ENCODE results near the gene CORO7.
"Not testable (repeated sequence)": the region's sequence is repeated elsewhere in the genome, so short reads cannot be mapped to it uniquely, and the experiment has no call there.

CORO7 gene

DNA sequence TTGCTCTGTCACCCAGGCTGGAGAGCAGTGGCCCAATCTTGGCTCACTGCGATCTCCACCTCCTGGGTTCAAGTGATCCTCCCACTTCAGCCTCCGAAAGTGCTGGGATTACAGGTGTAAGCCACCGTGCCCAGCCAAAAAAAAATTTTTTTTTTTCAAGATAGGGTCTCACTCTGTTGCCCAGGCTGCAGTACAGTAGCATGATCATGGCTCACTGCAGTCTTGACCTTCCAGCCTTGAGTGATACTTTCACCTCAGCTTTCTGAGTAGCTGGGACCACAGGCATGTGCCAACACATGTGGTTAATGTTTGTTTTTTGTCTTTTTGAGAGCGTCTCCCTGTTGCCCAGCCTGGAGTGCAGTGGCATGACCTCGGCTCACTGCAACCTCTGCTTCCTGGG, 63.6 kb downstream of the CORO7 start:
- no peak for DNase-seq (ENCODE audit: low spot score)

DNA sequence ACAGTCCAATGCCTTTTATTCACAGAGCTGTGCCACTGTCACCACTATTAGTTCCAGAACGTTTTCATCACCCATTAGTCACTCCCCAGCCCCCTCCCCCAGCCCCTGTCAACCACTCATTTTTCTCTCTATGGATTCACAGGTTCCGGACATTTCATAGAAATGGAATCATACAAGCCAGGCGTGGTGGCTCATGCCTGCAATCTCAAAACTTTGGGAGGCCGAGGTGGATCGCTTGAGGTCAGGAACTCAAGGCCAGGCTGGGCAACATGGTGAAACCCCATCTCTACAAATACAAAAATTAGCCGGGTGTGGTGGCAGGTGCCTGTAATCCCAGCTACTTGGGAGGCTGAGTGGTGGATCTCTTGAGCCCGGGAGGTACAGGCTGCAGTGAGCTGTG, 64.5 kb downstream of the CORO7 start:
- DNase-seq (ENCODE audit: low spot score): no peak

DNA sequence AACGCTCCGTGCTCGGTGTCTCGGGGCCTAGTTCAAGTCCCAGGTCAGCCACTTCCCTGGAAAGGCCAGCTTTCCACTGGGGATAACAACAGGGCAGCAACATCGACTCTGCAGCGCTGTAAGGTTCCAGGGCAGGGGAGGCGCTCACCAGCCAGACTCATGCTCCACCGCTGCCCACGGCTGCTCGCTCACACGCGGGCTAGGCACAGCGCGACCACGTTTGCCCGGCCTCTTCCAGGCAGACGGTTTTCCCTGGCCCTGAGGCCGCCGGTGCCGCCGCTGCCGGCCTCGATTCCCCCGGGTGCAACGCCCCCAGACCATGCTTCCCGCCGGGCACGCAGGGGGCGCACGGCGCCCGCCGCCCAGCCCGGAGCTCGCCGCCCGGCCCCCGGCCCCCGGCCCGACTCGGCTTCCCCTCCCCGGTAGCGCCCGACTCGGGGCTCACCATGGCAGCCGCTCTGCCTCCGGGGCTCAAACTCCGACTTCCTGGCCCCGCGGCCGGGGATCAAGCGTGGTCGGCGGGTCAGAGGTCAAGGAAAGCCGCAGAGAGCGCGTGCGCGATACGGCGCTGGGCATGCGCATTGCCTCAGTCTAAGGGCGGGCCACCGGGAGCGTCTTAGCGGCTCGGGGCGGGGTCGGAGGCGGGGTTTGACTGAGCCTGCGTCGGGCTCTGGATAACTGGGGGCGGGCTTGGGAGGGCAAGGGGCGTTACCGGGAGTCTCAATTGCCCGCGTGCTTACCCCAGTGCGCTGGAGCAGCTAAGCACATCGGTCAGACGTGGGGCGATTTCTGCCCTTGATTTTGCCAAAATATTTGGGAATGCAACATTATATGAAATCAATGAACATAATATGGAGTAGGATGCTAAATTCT, 65.4 kb downstream of the CORO7 start, which contains the start of gene PAM16:
Gene PAM16 (minus strand): TSS at position 535 of the 873 bp plus-strand sequence. CDS start 87 bp downstream, at position 448.
- peak; percentile 97 for DNase-seq (ENCODE audit: low spot score)

DNA sequence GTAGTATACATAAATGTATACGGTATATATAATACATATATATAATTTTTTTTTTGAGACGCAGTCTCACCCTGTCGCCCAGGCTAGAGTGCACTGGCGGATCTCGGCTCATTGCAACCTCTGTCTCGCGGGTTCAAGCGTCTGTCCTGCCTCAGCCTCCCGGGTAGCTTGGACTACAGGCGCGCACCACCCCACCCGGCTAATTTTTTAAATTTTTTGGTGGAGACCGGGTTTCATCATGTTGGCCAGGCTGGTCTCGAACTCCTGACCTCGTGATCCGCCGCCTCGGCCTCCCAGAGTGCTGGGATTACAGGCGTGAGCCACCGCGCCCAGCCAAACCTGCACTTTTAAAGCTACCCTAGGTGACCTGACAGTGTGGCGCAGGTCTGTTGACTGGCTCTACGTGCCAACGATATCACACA, 66.0 kb downstream of the CORO7 start:
- no peak for DNase-seq (ENCODE audit: low spot score)

DNA sequence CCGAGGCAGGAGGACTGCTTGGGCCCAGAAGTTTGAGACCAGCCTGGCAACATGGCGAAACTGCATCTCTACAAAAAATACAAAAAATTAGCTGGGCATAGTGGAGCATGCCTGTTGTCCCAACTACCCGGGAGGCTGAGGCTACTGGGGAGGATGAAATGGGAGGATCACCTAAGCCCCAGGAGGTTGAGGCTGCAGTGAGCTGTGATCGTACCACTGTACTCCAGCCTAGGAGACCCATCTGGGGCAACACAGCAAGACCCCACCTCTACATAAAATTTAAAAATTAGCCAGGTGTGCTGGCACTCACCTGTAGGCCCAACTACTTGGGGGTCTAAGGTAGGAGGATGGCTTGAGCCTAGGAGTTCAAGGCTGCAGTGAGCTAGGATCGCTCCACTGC, 67.1 kb downstream of the CORO7 start:
- no peak for DNase-seq (ENCODE audit: low spot score)

DNA sequence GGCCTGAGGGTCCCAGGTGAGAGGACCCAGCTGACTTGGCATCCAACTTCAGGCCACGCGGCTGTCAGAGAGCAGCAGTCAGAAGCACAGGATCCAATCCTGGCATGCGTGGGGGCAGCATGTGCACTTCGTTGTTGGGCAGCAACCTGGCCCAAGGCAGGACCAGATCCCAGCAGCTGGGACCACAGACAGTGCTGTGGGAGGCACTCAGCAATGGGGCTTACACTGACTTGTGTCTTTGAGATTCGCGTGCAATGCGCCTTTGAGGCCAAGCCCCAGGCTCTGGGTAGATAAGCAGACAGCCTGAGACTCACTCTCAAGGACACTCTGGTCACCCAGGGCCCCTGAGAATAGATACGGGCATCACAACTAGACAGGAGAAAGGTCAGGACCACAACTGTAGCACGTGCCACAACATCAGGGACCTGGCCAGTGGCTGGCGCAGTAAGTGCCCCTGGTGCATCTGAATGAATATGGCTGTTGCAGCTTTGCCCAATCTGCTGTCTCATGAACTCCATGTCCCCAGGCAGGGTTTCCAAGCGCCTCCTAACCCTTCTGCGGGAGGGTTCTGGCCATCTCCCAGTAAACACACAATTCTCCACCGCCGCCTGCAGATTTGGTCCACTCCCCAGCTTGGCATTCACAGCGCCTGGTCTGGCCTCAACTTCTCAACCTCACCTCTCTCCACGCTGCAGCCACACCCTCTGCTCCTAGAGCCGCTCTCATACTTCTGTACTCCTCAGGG, 68.5 kb downstream of the CORO7 start:
- DNase-seq (ENCODE audit: low spot score): no peak

DNA sequence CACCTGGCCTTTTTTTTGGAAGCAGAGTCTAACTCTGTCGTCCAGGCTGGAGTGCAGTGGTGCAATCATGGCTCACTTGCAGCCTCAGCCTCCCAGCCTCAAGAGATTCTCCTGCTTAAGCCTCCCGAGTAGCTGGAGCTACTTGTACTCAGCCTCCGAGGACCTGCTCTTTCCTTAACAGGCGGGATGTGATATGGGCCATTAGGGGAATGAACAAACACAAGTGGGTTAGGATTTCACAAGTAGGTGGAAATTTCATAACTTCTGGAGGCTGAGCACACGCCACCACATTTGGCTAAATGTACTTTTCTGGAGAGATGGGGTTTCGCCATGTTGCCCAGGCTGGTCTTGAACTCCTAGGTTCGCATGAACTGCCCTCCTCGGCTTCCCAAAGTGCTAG, 69.4 kb downstream of the CORO7 start:
- no peak for DNase-seq (ENCODE audit: low spot score)

DNA sequence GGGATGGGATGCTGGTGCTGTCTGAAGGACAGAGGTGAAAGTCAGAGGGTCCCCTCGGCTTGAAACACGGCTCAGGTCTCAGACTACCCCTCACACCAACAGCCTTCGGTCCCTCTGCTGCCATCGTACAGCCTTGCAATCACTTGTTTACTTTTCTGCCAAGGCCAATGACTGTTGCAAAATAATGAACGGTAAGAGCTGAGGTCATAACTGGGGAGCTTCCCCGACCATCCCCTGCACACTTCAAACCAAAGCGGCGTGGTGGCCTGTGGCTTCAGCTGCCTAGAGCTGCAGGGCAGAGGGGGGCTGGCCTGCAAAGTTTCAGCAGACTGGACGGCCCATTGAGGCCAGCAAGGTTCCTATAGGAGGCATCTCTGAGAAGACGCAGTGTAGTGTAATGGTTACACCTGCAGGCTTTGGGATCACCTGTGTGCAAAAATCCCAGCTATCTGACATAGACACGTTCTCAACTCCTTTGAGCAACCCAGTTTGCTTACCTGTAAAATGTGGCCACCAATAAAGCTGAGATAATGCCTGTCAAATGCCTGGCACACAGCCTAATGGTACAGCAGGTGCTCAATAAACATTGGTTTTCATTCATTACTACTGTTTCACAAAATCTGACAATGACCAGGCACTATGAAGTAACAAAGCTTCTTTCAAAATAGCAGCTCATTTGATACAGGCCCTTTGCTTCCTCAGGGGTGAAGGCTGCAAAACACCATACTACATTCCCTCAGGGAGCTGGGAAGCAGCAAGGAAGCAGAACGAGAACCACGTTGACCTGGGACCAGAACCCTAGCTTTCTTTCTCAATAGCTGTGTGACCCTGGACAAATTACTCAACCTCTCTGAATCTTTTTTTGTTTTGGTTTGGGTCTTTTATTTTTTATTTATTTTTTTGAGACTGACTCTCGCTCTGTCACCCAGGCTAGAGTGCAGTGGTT, 70.3 kb downstream of the CORO7 start:
- no peak for DNase-seq (ENCODE audit: low spot score)

DNA sequence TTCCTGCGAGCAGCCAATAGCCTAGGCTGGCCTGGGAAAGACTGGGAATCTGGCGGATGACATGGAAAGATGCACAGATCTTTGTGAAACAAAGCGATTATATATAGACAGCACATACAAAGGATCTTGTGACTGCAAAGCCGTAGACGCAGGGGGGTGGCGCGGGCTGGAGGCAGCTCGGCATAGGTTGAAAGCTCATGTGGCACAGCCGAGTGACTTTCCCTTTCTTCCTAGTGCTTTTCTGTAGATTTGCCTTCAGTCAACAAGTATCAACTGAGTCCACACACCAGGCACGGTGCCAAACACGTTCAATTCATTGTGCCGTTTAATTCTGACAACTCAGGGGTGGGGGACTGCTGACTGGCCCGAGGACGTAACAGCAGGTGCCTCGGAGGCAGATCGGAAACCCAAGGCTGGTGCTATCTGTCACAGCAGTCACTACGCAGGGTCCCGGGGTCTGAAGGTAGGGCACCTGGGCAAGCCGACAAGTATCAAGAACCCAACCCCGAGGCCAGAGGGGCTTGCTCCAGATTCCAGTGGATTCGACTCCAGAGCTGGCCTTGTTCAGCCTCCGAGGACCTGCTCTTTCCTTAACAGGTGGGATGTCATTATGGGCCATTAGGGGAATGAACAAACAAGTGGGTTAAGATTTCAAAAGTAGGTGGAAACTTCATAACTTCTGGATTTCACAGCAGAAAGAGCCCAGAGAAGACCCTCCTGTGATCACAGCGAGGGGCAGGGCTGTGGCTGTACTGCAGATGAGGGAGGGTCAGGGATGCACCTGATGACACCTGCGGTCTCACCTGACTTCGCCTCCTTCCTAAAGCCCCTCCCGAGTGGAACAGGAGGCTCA, 71.2 kb downstream of the CORO7 start:
- DNase-seq (ENCODE audit: low spot score): no peak

DNA sequence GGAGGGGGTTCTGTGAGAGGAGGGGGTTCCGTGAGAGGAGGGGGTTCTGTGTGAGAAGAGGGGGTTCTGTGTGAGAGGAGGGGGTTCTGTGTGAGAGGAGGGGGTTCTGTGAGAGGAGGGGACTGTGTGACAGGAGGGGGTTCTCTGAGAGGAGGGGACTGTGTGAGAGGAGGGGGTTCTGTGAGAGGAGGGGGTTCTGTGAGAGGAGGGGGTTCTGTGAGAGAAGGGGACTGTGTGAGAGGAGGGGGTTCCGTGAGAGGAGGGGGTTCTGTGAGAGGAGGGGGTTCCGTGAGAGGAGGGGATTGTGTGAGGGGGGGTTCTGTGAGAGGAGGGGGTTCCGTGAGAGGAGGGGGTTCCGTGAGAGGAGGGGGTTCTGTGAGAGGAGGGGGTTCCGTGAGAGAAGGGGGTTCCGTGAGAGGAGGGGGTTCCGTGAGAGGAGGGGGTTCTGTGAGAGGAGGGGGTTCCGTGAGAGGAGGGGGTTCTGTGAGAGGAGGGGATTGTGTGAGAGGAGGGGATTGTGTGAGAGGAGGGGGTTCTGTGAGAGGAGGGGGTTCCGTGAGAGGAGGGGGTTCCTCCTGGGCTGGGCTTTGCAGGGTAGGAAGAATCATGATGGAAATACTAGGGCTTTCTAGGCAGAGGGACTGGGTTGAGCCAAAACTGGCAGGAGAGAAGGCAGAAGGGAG, 72.0 kb downstream of the CORO7 start:
- DNase-seq (ENCODE audit: low spot score): not testable (repeated sequence)

DNA sequence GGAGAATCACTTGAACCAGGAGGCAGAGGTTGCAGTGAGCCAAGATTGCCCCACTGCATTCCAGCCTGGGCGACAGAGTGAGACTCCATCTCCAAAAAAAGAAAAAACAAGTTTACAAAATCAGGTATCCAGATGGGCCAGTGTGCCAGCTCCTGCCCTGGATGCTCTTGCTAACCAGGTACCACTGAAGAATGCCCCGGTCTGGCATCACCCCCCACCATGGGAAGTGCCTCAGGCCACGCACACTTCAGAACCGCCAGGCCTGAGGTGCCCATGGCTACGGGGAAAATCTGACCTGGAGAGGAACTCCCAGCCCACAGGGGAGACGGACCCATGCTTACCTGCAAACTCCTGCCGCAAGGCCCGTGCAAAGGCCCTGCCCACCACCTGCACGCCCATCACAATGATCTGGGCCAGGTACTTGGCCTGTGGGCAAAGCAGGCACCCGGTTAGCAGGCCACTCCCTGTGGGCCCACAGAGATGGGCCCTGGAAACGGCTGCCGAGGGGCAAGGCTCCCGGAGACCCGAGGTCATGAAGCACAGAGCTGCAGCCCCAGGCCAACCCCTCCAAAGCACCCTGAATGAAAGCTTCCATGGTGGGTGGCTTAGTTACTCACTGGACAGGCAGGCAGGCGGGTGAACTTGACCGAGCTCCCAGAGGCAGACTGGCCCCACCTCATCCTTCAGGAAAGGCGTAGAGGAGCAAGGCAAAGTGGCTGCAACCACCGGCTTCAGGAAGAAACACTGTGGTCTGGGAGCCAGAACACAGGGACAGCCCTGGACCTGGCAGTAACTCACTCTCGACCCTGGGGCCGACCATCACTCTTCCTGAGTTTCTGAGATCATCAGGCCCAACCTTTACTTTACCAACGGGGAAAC, 73.3 kb downstream of the CORO7 start:
- no peak for DNase-seq (ENCODE audit: low spot score)

DNA sequence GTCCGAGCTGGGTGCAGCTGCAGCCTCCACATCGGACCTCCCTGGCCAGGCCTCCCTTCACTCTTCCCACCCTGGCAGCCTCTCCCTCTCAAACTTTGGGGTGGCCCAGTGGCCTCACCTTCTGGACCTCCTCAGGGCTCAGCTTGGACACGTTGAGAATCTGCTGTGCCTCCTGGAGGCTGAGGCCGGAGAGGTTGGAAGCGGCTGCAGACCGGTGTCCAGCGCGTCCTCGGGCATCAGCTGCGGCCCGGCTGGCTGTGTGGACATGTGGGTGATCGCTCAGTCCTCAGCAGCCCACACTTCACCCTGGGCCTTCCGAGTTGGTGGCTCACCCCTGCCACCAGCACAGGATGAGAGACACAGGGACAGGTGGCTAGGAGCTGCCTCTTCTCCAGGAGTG, 75.1 kb downstream of the CORO7 start:
- no peak for DNase-seq (ENCODE audit: low spot score)

DNA sequence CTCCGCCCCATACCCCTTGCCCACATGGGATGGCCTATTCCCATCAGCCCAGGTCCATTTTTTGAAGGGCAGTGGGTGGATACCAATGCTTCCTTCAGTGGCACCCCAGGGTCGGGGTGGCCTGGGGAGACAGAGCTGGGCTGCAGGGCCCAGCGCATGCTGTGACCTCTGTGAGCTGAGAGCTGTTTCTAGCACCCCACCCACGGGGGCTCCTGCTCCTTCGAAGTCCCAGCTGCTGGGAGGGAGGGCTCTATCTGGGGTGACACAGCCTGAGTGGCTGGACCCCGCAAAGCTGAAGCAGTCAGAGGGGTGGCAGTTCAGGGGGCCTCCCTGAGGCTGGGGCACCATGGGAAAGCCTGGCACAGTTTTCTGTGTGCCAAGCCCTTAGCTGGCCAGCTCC, 76.0 kb downstream of the CORO7 start:
- DNase-seq (ENCODE audit: low spot score): no peak

DNA sequence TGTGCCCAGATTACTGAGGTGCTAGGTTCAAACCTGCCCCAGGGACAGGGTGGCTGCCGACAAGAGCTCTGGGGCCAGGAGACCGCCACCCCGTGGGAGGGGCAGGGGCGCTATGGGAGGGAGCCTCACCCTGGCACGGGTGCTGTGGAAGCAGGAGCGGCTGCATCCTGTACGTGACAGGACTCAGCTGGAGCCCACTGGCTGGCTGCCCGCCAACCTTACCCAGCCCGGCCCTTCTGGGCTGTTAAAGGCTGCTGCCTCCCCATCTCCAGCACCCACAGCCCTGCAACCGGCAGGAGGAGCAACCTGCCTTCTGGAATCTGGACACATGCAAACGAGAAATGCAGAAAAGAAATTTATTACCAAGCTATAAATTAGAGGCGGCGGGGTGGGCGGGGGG, 76.5 kb downstream of the CORO7 start:
- DNase-seq (ENCODE audit: low spot score): peak; percentile 63

DNA sequence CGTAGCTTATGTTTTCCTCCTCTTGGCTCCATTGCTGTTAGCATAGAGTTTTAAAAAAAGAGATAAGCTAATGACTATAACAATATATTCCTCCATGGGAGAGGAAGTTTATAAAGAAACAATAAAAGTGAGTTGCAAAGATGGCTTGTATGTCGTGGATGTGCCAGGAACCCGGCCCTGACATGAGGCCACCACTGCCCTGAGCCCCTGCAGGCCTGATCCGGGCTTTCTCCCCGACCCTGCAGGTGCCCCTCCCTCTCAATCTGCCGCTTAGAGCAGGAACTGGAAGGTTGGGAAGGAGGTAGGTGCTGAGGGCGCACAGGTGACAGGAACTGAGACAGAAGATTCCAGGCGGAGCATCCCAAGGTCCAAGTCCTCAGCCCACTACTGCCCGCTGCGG, 76.9 kb downstream of the CORO7 start:
- DNase-seq (ENCODE audit: low spot score): no peak

DNA sequence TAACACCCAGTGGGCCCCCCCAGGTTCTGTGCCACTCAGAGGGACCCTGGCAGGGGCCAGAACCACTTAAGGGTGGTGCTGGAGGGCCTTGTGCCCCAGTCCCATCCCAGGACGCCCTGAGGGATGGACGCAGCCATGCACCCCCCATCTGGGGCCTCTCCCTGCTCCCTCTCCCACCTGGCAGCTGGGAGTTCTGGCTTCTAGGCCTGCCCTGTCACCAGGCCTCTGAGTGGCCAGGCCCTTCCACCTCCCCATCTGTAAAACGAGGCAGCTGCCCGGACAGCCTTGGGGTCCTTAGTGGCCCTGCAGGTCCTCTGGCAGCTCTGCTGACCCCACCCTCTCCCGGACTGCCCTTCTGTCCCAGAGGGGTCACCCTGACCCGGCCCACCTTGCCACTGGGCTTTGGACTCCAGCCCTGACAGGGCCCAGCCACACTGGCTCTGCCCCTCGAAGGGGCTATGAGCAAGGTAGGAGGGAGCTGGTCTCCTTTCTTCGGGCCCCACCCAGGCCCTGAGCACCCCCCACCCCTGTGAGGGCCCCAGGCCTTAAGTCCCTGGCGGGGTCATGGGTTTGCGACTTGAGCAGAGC, 77.6 kb downstream of the CORO7 start:
- DNase-seq (ENCODE audit: low spot score): no peak

DNA sequence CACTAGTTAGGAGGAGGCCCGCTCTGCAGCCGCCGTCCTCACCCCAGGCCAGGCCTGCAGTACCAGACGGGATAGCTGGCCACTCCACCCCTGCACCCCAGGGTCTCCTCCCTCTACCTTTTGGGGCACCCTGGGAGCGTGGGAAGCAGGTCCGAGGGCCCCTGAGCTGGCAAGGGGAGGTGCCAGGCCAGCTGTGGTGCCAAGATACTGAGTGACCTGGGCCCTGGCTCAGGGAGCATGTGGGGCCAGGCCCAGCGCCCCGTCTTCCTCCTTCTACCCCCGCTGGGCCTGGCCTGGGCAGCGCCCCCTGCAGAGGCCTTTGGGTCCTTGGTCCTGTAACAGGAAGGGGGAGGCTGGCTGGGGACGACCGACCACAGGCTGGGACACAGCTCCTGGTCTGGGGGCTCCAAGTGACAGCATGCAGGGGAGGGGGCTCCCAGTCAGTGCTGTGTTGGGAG, 78.2 kb downstream of the CORO7 start:
- no peak for DNase-seq (ENCODE audit: low spot score)

DNA sequence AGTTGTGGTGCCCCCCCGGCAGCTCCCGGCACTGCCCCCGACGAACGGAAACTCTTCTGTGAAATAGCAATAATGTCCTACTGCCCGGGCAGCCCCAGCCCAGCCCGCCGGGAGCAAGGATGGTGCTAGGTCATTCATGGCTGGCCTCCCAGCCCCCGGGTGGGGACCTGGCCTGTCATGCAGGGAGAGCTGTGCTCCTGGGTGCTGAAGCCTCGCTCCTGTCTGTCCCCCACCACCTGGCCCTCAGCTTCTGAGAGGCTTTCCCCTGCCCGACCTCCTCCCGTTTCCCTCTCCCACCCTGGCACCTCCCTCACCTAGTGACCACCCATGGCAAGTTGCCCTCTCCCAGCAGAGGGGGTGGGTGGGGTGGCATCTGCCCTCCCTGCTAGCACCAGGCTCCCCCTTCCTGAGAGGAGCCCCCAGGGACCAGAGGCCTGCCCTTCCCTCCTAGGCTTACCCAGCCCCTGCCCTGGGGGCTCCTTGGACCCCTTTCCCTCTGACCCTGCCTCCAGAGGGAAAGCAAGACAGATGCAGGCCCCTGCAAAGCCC, 78.8 kb downstream of the CORO7 start:
- no peak for DNase-seq (ENCODE audit: low spot score)

All from D341Med (cell line).